Measurements from ENCODE around the gene HEPN1.

- no peak for TF ChIP-seq POLR2A (IDR thresholded peaks at IDR 0.05)
- no peak for TF ChIP-seq CTCF (IDR thresholded peaks at IDR 0.05)
Measured at GRCh38 chr11:124877910-124878758, 40.9 kb upstream of the HEPN1 start.
